Measurements from ENCODE around the gene KRT73. TPM values are rescaled to one million over a fixed set of nuclear protein-coding genes. Genes with fewer than 3 reads are reported as not detected.
A peak's percentile ranks its signal among the peaks of the same experiment; 100 is the strongest.

Gene KRT73
- total and polyA plus RNA-seq, 2 of the 8 experiments (the other 6 are each of a cell fraction or from before 2014, with no cell fraction given) = not detected

- H3K56ac ChIP-seq (replicated peaks; ENCODE audit: insufficient read length, low read depth, low read length) = no peak overlapping the region
- H3K27ac ChIP-seq (ENCODE audit: low read depth, low read length) = no peak overlapping the region
- 85% methylated on average over 12 of the region's 12 CpGs; no CpG with 5 or more reads in 1 of the 2 experiments for WGBS, 2 experiments (ENCODE audit: extremely low coverage in 1 of 2, insufficient coverage in 1 of 2, insufficient read length in 1 of 2, insufficient replicate concordance in 2 of 2, low coverage in 1 of 2, low lambda C conversion rate in 2 of 2, missing lambda C conversion rate in 1 of 2)
- no peaks in the 10 kb centered on the region for H3K79me2 ChIP-seq (ENCODE audit: control insufficient read depth in 1 of 2, insufficient read depth in 2 of 2, low read length in 2 of 2)
- H2BK20ac ChIP-seq (ENCODE audit: low read length) = no peak overlapping the region
- TF ChIP-seq KDM5A (IDR thresholded peaks at IDR 0.05; ENCODE audit: low read length) (no peak), CHD2 (IDR thresholded peaks at IDR 0.05; ENCODE audit: low read length) (no peak), ATF2 (IDR thresholded peaks at IDR 0.05; ENCODE audit: low read length) (no peak), NRF1 (IDR thresholded peaks at IDR 0.05; ENCODE audit: low read depth, low read length) (no peak), TCF12 (IDR thresholded peaks at IDR 0.05; ENCODE audit: low read depth, low read length) (no peak), SIN3A (conservative IDR thresholded peaks at IDR 0.05 in 1 of 2, IDR thresholded peaks at IDR 0.05 in 1 of 2; ENCODE audit: low read depth in 1 of 2, low read length in 2 of 2) (no peak), BACH1 (IDR thresholded peaks at IDR 0.05; ENCODE audit: low read length) (no peak), POLR2AphosphoS5 (IDR thresholded peaks at IDR 0.05; ENCODE audit: low read depth, low read length) (no peak)
- no peak overlapping the region for H2BK12ac ChIP-seq (ENCODE audit: low read depth, low read length)
- H2BK5ac ChIP-seq (ENCODE audit: low read depth, low read length) = no peak overlapping the region
- H4K8ac ChIP-seq (ENCODE audit: extremely low read depth, insufficient read depth, low read length) = no peak overlapping the region
- H3K4me2 ChIP-seq (ENCODE audit: insufficient read depth in 1 of 2, low read depth in 2 of 2, low read length in 2 of 2) = no peak overlapping the region
- no peak overlapping the region for H2AK5ac ChIP-seq (ENCODE audit: low read depth, low read length)
- H3K18ac ChIP-seq (ENCODE audit: extremely low read depth, low read length) = no peak overlapping the region
- H4K5ac ChIP-seq (ENCODE audit: insufficient read length, low read depth, low read length) = no peak overlapping the region
- no peak overlapping the region for H3K4me3 ChIP-seq (ENCODE audit: extremely low read depth in 1 of 4, insufficient read depth in 2 of 4, low read depth in 3 of 4, low read length in 4 of 4)
- H3K27me3 ChIP-seq (replicated peaks in 1 of 4; ENCODE audit: control insufficient read depth in 3 of 4, extremely low read depth in 1 of 4, insufficient read depth in 3 of 4, low read length in 3 of 4) = no peaks in the 10 kb centered on the region; a peak in 2 of 7 replicates
- no peak overlapping the region for H3K23ac ChIP-seq (ENCODE audit: insufficient read length)
- no peak overlapping the region for H2BK120ac ChIP-seq (replicated peaks; ENCODE audit: low read depth, low read length)
- ChIA-PET POLR2A (ENCODE audit: partially characterized antibody) (interaction anchor here (0.5 to 0.6 kb wide), 2 partner anchors 243 to 394 kb away, joined by 3 read pairs; no protein-coding TSS in a partner anchor), CTCF (ENCODE audit: partially characterized antibody) (interaction anchor here (0.9 to 1.7 kb wide), 3 partner anchors 18 to 241 kb away, joined by 3 to 6 read pairs (median 3); no protein-coding TSS in a partner anchor)
- H2BK15ac ChIP-seq (ENCODE audit: low read length) = no peak overlapping the region
- no peak overlapping the region for H4K91ac ChIP-seq (replicated peaks; ENCODE audit: insufficient read length, low read length)
- no peaks in the 10 kb centered on the region for H3K36me3 ChIP-seq (ENCODE audit: control insufficient read depth in 2 of 4, insufficient read depth in 4 of 4, low read length in 3 of 4)
- no peaks in the 10 kb centered on the region for H3K23me2 ChIP-seq (ENCODE audit: low read depth, low read length)
- no peak overlapping the region for H3K9ac ChIP-seq (replicated peaks in 1 of 4; ENCODE audit: extremely low read depth in 1 of 4, low read depth in 3 of 4, low read length in 3 of 4)
- peak in 1 of 2 experiments; percentile 22 for DNase-seq (ENCODE audit: low read depth in 1 of 2, low spot score in 2 of 2)
- no peaks in the 10 kb centered on the region; the same call in 1 of the 2 replicates for H3K79me1 ChIP-seq (ENCODE audit: low read depth, low read length)
- no peak overlapping the region for H2AFZ ChIP-seq (ENCODE audit: low read length)
- no peak overlapping the region for H3K4ac ChIP-seq (replicated peaks; ENCODE audit: insufficient read length, low read depth, low read length)
- FAIRE-seq = no peak
- H3K14ac ChIP-seq (ENCODE audit: insufficient read length) = no peak overlapping the region
- no peaks in the 10 kb centered on the region for H3K9me3 ChIP-seq (ENCODE audit: insufficient read depth in 2 of 2, low read depth in 1 of 2, low read length in 1 of 2)
- no peaks in the 10 kb centered on the region for H4K20me1 ChIP-seq (replicated peaks in 1 of 2; ENCODE audit: control insufficient read depth in 1 of 2, insufficient read depth in 2 of 2, low read length in 2 of 2)
- H3K4me1 ChIP-seq (replicated peaks in 1 of 4; ENCODE audit: control insufficient read depth in 3 of 4, insufficient read depth in 4 of 4, low read length in 3 of 4) = no peaks in the 10 kb centered on the region
These were observed 11.1 kb upstream of the KRT73 start for GRCh38 chr12:52629281-52630007.

All from H1 (cell line).